NCI-H748 (cell line): ENCODE results near the gene LDLRAP1.
"Not testable (repeated sequence)": the region's sequence is repeated elsewhere in the genome, so short reads cannot be mapped to it uniquely, and the experiment has no call there.

Experiments
- DNase-seq: peaks from one replicate; lab custom pipeline; 2025; ENCODE audit not compliant: unreplicated experiment; lab: John Stamatoyannopoulos, UW

LDLRAP1 gene

GRCh38 chr1:25573591-25573930, 30.2 kb downstream of the LDLRAP1 start:
- DNase-seq: peak; percentile 12

GRCh38 chr1:25573961-25574360, 30.6 kb downstream of the LDLRAP1 start:
- DNase-seq: peak; percentile 12

- no peak for DNase-seq
Measured at GRCh38 chr1:25575191-25575590, 31.8 kb downstream of the LDLRAP1 start.

- DNase-seq: no peak
Measured at GRCh38 chr1:25576459-25577133, 33.2 kb downstream of the LDLRAP1 start.

- DNase-seq: no peak
Measured at GRCh38 chr1:25577134-25577920, 33.9 kb downstream of the LDLRAP1 start.

GRCh38 chr1:25579292-25580252, 36.2 kb downstream of the LDLRAP1 start:
- DNase-seq: no peak

- DNase-seq: no peak
Measured at GRCh38 chr1:25580927-25581326, 37.5 kb downstream of the LDLRAP1 start.

- no peak for DNase-seq
Measured at GRCh38 chr1:25581764-25582163, 38.4 kb downstream of the LDLRAP1 start.

GRCh38 chr1:25583519-25584370, 40.3 kb downstream of the LDLRAP1 start:
- no peak for DNase-seq

GRCh38 chr1:25586181-25586588, 42.8 kb downstream of the LDLRAP1 start:
- no peak for DNase-seq

GRCh38 chr1:25587290-25587689, 43.9 kb downstream of the LDLRAP1 start:
- no peak for DNase-seq

- DNase-seq: not testable (repeated sequence)
Measured at GRCh38 chr1:25588224-25588623, 44.8 kb downstream of the LDLRAP1 start.

GRCh38 chr1:25588786-25589185, 45.4 kb downstream of the LDLRAP1 start:
- not testable (repeated sequence) for DNase-seq

GRCh38 chr1:25590096-25590824, 46.9 kb downstream of the LDLRAP1 start:
- DNase-seq: no peak

- DNase-seq: no peak
Measured at GRCh38 chr1:25593861-25594260, 50.5 kb downstream of the LDLRAP1 start.

GRCh38 chr1:25594971-25595370, 51.6 kb downstream of the LDLRAP1 start:
- no peak for DNase-seq

GRCh38 chr1:25596641-25597040, 53.2 kb downstream of the LDLRAP1 start:
- DNase-seq: not testable (repeated sequence)

GRCh38 chr1:25598879-25599278, 55.5 kb downstream of the LDLRAP1 start:
- no peak for DNase-seq

- DNase-seq: no peak
Measured at GRCh38 chr1:25599969-25600610, 56.7 kb downstream of the LDLRAP1 start.
